ENCODE measurements around the gene SPRR2D. TPM values are rescaled to one million over a fixed set of nuclear protein-coding genes. Genes with fewer than 3 reads are reported as not detected.

Gene SPRR2D
- polyA plus RNA-seq, 1 donor (not counting 4 experiments of a cell fraction or from before 2014, with no cell fraction given) = 6.6 TPM

DNA sequence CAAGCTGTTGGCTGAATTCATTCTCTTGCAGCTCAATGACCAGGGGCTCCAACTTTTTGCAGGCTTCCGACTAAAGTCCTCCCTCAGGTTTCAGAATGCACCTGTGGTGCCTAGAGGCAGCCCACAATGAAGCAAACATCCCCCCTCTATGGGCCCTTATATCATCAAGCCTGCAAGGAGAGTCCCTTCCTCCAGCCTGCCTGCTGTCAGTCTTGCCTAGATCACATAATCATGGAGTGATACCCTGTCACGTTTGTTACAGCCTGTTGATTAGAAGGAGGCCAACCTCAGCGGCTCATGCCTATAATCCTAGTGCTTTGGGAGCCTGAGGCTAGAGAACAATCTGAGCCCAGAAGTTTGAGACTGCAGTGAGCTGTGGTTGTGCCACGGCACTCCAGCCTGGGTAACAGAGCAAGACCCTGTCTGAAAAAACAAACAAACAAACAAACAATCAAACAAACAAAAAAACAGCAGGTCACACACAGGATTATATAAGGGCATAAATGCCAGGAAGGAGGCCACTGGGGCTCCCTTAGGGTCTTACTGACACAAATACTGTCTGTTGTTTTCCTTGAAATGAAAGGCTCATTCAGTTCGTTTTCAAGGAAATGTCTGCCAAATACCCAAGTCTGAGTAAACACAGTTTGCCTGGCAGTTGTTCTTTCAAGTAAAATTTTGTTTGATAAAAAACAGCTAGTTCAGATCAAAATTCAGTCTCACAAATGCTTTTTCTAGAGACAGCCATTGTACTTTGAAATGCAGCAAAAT lies 44.1 kb downstream of the SPRR2D start:
- no peak overlapping the region for H3K4me3 ChIP-seq (ENCODE audit: control insufficient read depth in 2 of 3, extremely low read depth in 1 of 3, insufficient read depth in 2 of 3, low read depth in 1 of 3, low read length in 3 of 3)
- H3K27ac ChIP-seq (ENCODE audit: control insufficient read depth, insufficient read depth, low read length) = no peak overlapping the region
- TF ChIP-seq, protein P1, sequence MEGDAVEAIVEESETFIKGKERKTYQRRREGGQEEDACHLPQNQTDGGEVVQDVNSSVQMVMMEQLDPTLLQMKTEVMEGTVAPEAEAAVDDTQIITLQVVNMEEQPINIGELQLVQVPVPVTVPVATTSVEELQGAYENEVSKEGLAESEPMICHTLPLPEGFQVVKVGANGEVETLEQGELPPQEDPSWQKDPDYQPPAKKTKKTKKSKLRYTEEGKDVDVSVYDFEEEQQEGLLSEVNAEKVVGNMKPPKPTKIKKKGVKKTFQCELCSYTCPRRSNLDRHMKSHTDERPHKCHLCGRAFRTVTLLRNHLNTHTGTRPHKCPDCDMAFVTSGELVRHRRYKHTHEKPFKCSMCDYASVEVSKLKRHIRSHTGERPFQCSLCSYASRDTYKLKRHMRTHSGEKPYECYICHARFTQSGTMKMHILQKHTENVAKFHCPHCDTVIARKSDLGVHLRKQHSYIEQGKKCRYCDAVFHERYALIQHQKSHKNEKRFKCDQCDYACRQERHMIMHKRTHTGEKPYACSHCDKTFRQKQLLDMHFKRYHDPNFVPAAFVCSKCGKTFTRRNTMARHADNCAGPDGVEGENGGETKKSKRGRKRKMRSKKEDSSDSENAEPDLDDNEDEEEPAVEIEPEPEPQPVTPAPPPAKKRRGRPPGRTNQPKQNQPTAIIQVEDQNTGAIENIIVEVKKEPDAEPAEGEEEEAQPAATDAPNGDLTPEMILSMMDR (optimal IDR thresholded peaks at IDR 0.05 in 1 of 3, IDR thresholded peaks at IDR 0.05 in 1 of 3, conservative IDR thresholded peaks at IDR 0.05 in 1 of 3; ENCODE audit: extremely low read depth in 1 of 3, insufficient read depth in 2 of 3, low read length in 3 of 3) = no peak
- TF ChIP-seq EZH2 (IDR thresholded peaks at IDR 0.05; ENCODE audit: low read length) = no peak
- H2AFZ ChIP-seq (ENCODE audit: control insufficient read depth, low read length) = no peak overlapping the region
- no peaks in the 10 kb centered on the region for H3K36me3 ChIP-seq (ENCODE audit: control insufficient read depth in 2 of 2, extremely low read depth in 1 of 2, insufficient read depth in 2 of 2, low read length in 2 of 2)
- DNase-seq (ENCODE audit: low read depth, low spot score) = no peak
- H3K4me2 ChIP-seq (ENCODE audit: control insufficient read depth, extremely low read depth, insufficient read depth, low read depth, low read length) = no peak overlapping the region
- no peaks in the 10 kb centered on the region for H3K9me3 ChIP-seq (ENCODE audit: control insufficient read depth, low read depth, low read length)
- no peak overlapping the region for H3K9ac ChIP-seq (ENCODE audit: control insufficient read depth, extremely low read depth, insufficient read depth, low read length)
- peaks cover 14% of the 10 kb centered on the region for H3K4me1 ChIP-seq (ENCODE audit: control insufficient read depth, extremely low read depth, insufficient read depth, low read length)
- dilution Hi-C loops (cut with MboI; ENCODE audit: extremely low pct_ligation_motif_present, low sequenced_read_pairs) = no loop called here
- no peak for FAIRE-seq
- H3K27me3 ChIP-seq (ENCODE audit: control insufficient read depth, extremely low read depth, insufficient read depth, low read length) = no peaks in the 10 kb centered on the region
- no peaks in the 10 kb centered on the region for H4K20me1 ChIP-seq (ENCODE audit: control insufficient read depth, extremely low read depth, insufficient read depth, low read length)
- H3K9me1 ChIP-seq (ENCODE audit: control insufficient read depth, extremely low read depth, insufficient read depth, low read length) = no peaks in the 10 kb centered on the region
- no peaks in the 10 kb centered on the region for H3K79me2 ChIP-seq (ENCODE audit: control insufficient read depth, insufficient read depth, low read length)

DNA sequence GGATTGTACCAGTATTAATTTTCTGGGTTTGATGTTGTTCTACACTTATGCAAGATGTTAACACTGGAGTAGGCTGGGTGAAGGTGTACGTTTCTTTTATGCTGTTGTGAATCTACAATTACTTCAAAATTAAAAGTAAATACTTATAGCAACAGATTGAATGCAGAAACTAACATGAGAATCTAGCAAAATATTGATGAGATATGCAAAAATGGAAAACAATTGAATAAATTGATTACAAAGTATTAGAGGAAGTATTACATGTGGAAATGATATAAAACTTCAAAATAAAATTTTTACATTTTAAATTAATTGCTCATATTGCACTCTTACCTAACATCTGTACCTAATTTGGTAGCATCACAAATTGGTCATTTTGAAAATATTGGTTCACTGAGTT lies 45.1 kb downstream of the SPRR2D start:
- Histone ChIP-seq H3K9ac (ENCODE audit: control insufficient read depth, extremely low read depth, insufficient read depth, low read length) (no peak overlapping the region), H4K20me1 (ENCODE audit: control insufficient read depth, extremely low read depth, insufficient read depth, low read length) (no peaks in the 10 kb centered on the region), H3K4me2 (ENCODE audit: control insufficient read depth, extremely low read depth, insufficient read depth, low read depth, low read length) (no peak overlapping the region), H3K9me3 (ENCODE audit: control insufficient read depth, low read depth, low read length) (no peaks in the 10 kb centered on the region), H3K79me2 (ENCODE audit: control insufficient read depth, insufficient read depth, low read length) (no peaks in the 10 kb centered on the region), H3K4me1 (ENCODE audit: control insufficient read depth, extremely low read depth, insufficient read depth, low read length) (peaks cover 14% of the 10 kb centered on the region), H3K27ac (ENCODE audit: control insufficient read depth, insufficient read depth, low read length) (no peak overlapping the region), H3K27me3 (ENCODE audit: control insufficient read depth, extremely low read depth, insufficient read depth, low read length) (no peaks in the 10 kb centered on the region), H2AFZ (ENCODE audit: control insufficient read depth, low read length) (no peak overlapping the region), H3K36me3 (ENCODE audit: control insufficient read depth in 2 of 2, extremely low read depth in 1 of 2, insufficient read depth in 2 of 2, low read length in 2 of 2) (no peaks in the 10 kb centered on the region), H3K9me1 (ENCODE audit: control insufficient read depth, extremely low read depth, insufficient read depth, low read length) (no peaks in the 10 kb centered on the region), H3K4me3 (ENCODE audit: control insufficient read depth in 2 of 3, extremely low read depth in 1 of 3, insufficient read depth in 2 of 3, low read depth in 1 of 3, low read length in 3 of 3) (no peak overlapping the region)
- TF ChIP-seq, protein P1 (optimal IDR thresholded peaks at IDR 0.05 in 1 of 3, IDR thresholded peaks at IDR 0.05 in 1 of 3, conservative IDR thresholded peaks at IDR 0.05 in 1 of 3; ENCODE audit: extremely low read depth in 1 of 3, insufficient read depth in 2 of 3, low read length in 3 of 3) = no peak
- TF ChIP-seq EZH2 (IDR thresholded peaks at IDR 0.05; ENCODE audit: low read length) = no peak
- FAIRE-seq = no peak
- dilution Hi-C loops (cut with MboI; ENCODE audit: extremely low pct_ligation_motif_present, low sequenced_read_pairs) = no loop called here
- no peak for DNase-seq (ENCODE audit: low read depth, low spot score)
